ENCODE data around the gene EFNA2. TPM values are rescaled to one million over a fixed set of nuclear protein-coding genes. Genes with fewer than 3 reads are reported as not detected.

Gene EFNA2
- polyA plus RNA-seq, 3 donors: not detected

GRCh38 chr19:1310853-1311180 lies 25.1 kb downstream of the EFNA2 start:
- intact Hi-C loops (cut with micrococcal nuclease): no loop called here
- H3K4me1 Mint-ChIP-seq: no peaks in the 10 kb centered on the region
- Histone ChIP-seq H3K9me3 (replicated peaks in 1 of 2; ENCODE audit: control insufficient read depth in 1 of 2, insufficient read depth in 1 of 2, low read length in 2 of 2) (no peaks in the 10 kb centered on the region), H2AFZ (ENCODE audit: insufficient read depth, low read depth, low read length, poor library complexity, severe bottlenecking) (no peak overlapping the region), H3K4me1 (ENCODE audit: control insufficient read depth in 1 of 2, insufficient read depth in 2 of 2, low read length in 2 of 2) (peaks cover 0 to 5% of the 10 kb centered on the region in 2 donors), H3K9ac (ENCODE audit: insufficient read depth, low read length, poor library complexity, severe bottlenecking) (no peak overlapping the region), H3K27me3 (ENCODE audit: control insufficient read depth in 2 of 2, insufficient read depth in 2 of 2, low read length in 2 of 2) (peaks cover 0 to 4% of the 10 kb centered on the region in 2 donors), H4K20me1 (ENCODE audit: insufficient read depth, low read length) (no peaks in the 10 kb centered on the region), H3K36me3 (replicated peaks in 1 of 2; ENCODE audit: control insufficient read depth in 1 of 2, insufficient read depth in 2 of 2, low read length in 2 of 2) (no peaks in the 10 kb centered on the region), H3K27ac (ENCODE audit: low read depth in 1 of 2, low read length in 2 of 2) (no peak overlapping the region), H3K4me2 (replicated peaks; ENCODE audit: extremely low read depth, low read length, poor library complexity, severe bottlenecking) (no peak overlapping the region), H3K79me2 (ENCODE audit: insufficient read depth, low read length) (no peaks in the 10 kb centered on the region), H3K4me3 (replicated peaks in 1 of 3; ENCODE audit: low read depth in 2 of 3, low read length in 3 of 3) (no peak overlapping the region)
- TF ChIP-seq, protein P1, sequence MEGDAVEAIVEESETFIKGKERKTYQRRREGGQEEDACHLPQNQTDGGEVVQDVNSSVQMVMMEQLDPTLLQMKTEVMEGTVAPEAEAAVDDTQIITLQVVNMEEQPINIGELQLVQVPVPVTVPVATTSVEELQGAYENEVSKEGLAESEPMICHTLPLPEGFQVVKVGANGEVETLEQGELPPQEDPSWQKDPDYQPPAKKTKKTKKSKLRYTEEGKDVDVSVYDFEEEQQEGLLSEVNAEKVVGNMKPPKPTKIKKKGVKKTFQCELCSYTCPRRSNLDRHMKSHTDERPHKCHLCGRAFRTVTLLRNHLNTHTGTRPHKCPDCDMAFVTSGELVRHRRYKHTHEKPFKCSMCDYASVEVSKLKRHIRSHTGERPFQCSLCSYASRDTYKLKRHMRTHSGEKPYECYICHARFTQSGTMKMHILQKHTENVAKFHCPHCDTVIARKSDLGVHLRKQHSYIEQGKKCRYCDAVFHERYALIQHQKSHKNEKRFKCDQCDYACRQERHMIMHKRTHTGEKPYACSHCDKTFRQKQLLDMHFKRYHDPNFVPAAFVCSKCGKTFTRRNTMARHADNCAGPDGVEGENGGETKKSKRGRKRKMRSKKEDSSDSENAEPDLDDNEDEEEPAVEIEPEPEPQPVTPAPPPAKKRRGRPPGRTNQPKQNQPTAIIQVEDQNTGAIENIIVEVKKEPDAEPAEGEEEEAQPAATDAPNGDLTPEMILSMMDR (IDR thresholded peaks at IDR 0.05): no peak
- H3K36me3 Mint-ChIP-seq: no peaks in the 10 kb centered on the region
- no peak overlapping the region for H3K27ac Mint-ChIP-seq
- H3K27me3 Mint-ChIP-seq (ENCODE audit: low read depth in 3 of 3): peaks cover 14 to 21% (median 17%) of the 10 kb centered on the region in 3 donors
- WGBS (ENCODE audit: insufficient coverage): 86% methylated on average over 10 of the region's 18 CpGs
- H3K4me3 Mint-ChIP-seq: no peak overlapping the region
- no peak for DNase-seq
- H3K9me3 Mint-ChIP-seq: peaks cover 0 to 1% (median 0%) of the 10 kb centered on the region in 7 donors

- Mint-ChIP-seq H3K4me3 (no peak overlapping the region), H3K4me1 (no peaks in the 10 kb centered on the region), H3K27ac (no peak overlapping the region), H3K36me3 (no peaks in the 10 kb centered on the region), H3K27me3 (ENCODE audit: low read depth in 3 of 3) (peaks cover 18 to 29% (median 25%) of the 10 kb centered on the region in 3 donors), H3K9me3 (peaks cover 0 to 1% (median 0%) of the 10 kb centered on the region in 7 donors)
- Histone ChIP-seq H3K4me3 (replicated peaks in 1 of 3; ENCODE audit: low read depth in 2 of 3, low read length in 3 of 3) (no peak overlapping the region), H3K27me3 (ENCODE audit: control insufficient read depth in 2 of 2, insufficient read depth in 2 of 2, low read length in 2 of 2) (peaks cover 0 to 11% of the 10 kb centered on the region in 2 donors), H3K36me3 (replicated peaks in 1 of 2; ENCODE audit: control insufficient read depth in 1 of 2, insufficient read depth in 2 of 2, low read length in 2 of 2) (no peaks in the 10 kb centered on the region), H2AFZ (ENCODE audit: insufficient read depth, low read depth, low read length, poor library complexity, severe bottlenecking) (no peak overlapping the region), H3K4me1 (ENCODE audit: control insufficient read depth in 1 of 2, insufficient read depth in 2 of 2, low read length in 2 of 2) (peaks cover 0 to 5% of the 10 kb centered on the region in 2 donors), H3K27ac (ENCODE audit: low read depth in 1 of 2, low read length in 2 of 2) (no peak overlapping the region), H4K20me1 (ENCODE audit: insufficient read depth, low read length) (no peaks in the 10 kb centered on the region), H3K79me2 (ENCODE audit: insufficient read depth, low read length) (no peaks in the 10 kb centered on the region), H3K9ac (ENCODE audit: insufficient read depth, low read length, poor library complexity, severe bottlenecking) (no peak overlapping the region), H3K9me3 (replicated peaks in 1 of 2; ENCODE audit: control insufficient read depth in 1 of 2, insufficient read depth in 1 of 2, low read length in 2 of 2) (no peaks in the 10 kb centered on the region), H3K4me2 (replicated peaks; ENCODE audit: extremely low read depth, low read length, poor library complexity, severe bottlenecking) (no peak overlapping the region)
- 81% methylated on average over 18 of the region's 21 CpGs for WGBS (ENCODE audit: insufficient coverage)
- DNase-seq: no peak
- TF ChIP-seq, protein P1 (IDR thresholded peaks at IDR 0.05): no peak
- intact Hi-C loops (cut with micrococcal nuclease): no loop called here
Observed at GRCh38 chr19:1311543-1312091, 25.9 kb downstream of the EFNA2 start.

Data from CD14-positive monocyte (primary cell).